Cardiac muscle cell (in vitro differentiated cells and primary cell): Measurements from ENCODE around the gene TCF12. TPM values are rescaled to one million over a fixed set of nuclear protein-coding genes. Genes with fewer than 3 reads are reported as not detected.
"Not testable (repeated sequence)": the region's sequence is repeated elsewhere in the genome, so short reads cannot be mapped to it uniquely, and the experiment has no call there.

Source experiments
- DNase-seq, 2 donors: peaks; one replicate each; pipeline versions ENCODE4 v3.0.0 to v3.0.0-alpha.2; 2010 to 2017; ENCODE audit warnings: low read depth in 1 of 2, low spot score in 1 of 2
- H3K27ac ChIP-seq: fragments of 200-600 bp; sonication (generic); 2 replicates; pipeline ENCODE4 v1.5.1; 2016
- H3K27me3 ChIP-seq: fragments of 200-600 bp; sonication (generic); 2 replicates; pipeline ENCODE4 v1.6.0; 2016; ENCODE audit warnings: control low read depth
- H3K36me3 ChIP-seq: fragments of 200-600 bp; sonication (generic); 2 replicates; pipeline ENCODE4 v1.5.1; 2016; ENCODE audit warnings: control low read depth
- H3K4me1 ChIP-seq: fragments of 200-600 bp; sonication (generic); 2 replicates; pipeline ENCODE4 v1.8.1; 2017; ENCODE audit warnings: low read depth, mild to moderate bottlenecking, mixed run types
- H3K4me3 ChIP-seq: fragments of 200-600 bp; sonication (generic); 2 replicates; pipeline ENCODE4 v1.5.1; 2016; ENCODE audit warnings: mild to moderate bottlenecking
- H3K9me3 ChIP-seq: fragments of 200-600 bp; sonication (generic); 2 replicates; pipeline ENCODE4 v1.5.1; 2017; ENCODE audit warnings: low read depth, mild to moderate bottlenecking, control low read depth
- CTCF ChIP-seq: IDR thresholded peaks from 2 replicates; pipeline ENCODE4 v1.5.1; 2012; ENCODE audit warnings: low read depth, mild to moderate bottlenecking, low read length
- polyA plus RNA-seq: library from polyadenylated mRNA; unstranded; fragments of >200 nt; fragmentation: Nextera tagmentation; extraction: Ambion mirVana; gene quantifications from 2 replicates; pipeline ENCODE4 v1.2.1, GENCODE V29; 2016
- total RNA-seq: library from RNA; depleted of rRNA; stranded (reverse); fragments of >200 nt; gene quantifications from 2 replicates; pipeline ENCODE4 v1.2.3, GENCODE V29; 2016

Gene TCF12
- total and polyA plus RNA-seq, 2 experiments from 2014 or later: 42.6 to 137 TPM

- Histone ChIP-seq H3K9me3 (no peaks in the 10 kb centered on the region), H3K27me3 (no peaks in the 10 kb centered on the region), H3K4me1 (peaks cover 7% of the 10 kb centered on the region), H3K4me3 (no peak overlapping the region), H3K36me3 (peaks cover 3% of the 10 kb centered on the region), H3K27ac (peak overlapping the region; percentile 69)
- no peak for TF ChIP-seq CTCF
- DNase-seq: peak in 1 of 2 donors; percentile 25
These were observed 29.7 kb downstream of the TCF12 start for GRCh38 chr15:56948000-56948763.

- TF ChIP-seq CTCF: no peak
- Histone ChIP-seq H3K4me3 (no peak overlapping the region), H3K36me3 (peaks cover 3% of the 10 kb centered on the region), H3K4me1 (peaks cover 7% of the 10 kb centered on the region), H3K9me3 (no peaks in the 10 kb centered on the region), H3K27me3 (no peaks in the 10 kb centered on the region), H3K27ac (peak overlapping the region; percentile 69)
- no peak for DNase-seq
These were observed 30.3 kb downstream of the TCF12 start for GRCh38 chr15:56948764-56949101.

GRCh38 chr15:56950979-56951378 lies 32.5 kb downstream of the TCF12 start:
- TF ChIP-seq CTCF: no peak
- no peaks in the 10 kb centered on the region for H3K27me3 ChIP-seq
- peaks cover 3% of the 10 kb centered on the region for H3K36me3 ChIP-seq
- no peak overlapping the region for H3K27ac ChIP-seq
- H3K4me3 ChIP-seq: no peak overlapping the region
- H3K4me1 ChIP-seq: peaks cover 7% of the 10 kb centered on the region
- DNase-seq: no peak
- no peaks in the 10 kb centered on the region for H3K9me3 ChIP-seq

- Histone ChIP-seq H3K36me3 (peaks cover 3% of the 10 kb centered on the region), H3K9me3 (no peaks in the 10 kb centered on the region), H3K27me3 (no peaks in the 10 kb centered on the region), H3K4me3 (no peak overlapping the region), H3K4me1 (peaks cover 21% of the 10 kb centered on the region), H3K27ac (no peak overlapping the region)
- TF ChIP-seq CTCF: no peak
- no peak for DNase-seq
These were observed 35.3 kb downstream of the TCF12 start for GRCh38 chr15:56953790-56954189.

- not testable (repeated sequence) for H3K36me3 ChIP-seq, H3K9me3 ChIP-seq, DNase-seq, H3K4me3 ChIP-seq, H3K27me3 ChIP-seq, H3K27ac ChIP-seq
- peaks cover 21% of the 10 kb centered on the region for H3K4me1 ChIP-seq
These were observed 36.6 kb downstream of the TCF12 start for GRCh38 chr15:56955011-56955410.

- H3K27ac ChIP-seq: no peak overlapping the region
- DNase-seq: no peak
- peaks cover 21% of the 10 kb centered on the region for H3K4me1 ChIP-seq
- TF ChIP-seq CTCF: no peak
- H3K4me3 ChIP-seq: no peak overlapping the region
- no peaks in the 10 kb centered on the region for H3K27me3 ChIP-seq
- no peaks in the 10 kb centered on the region for H3K9me3 ChIP-seq
- no peaks in the 10 kb centered on the region for H3K36me3 ChIP-seq
These were observed 38.1 kb downstream of the TCF12 start for GRCh38 chr15:56956538-56956937.
